ENCODE data around the gene TBXA2R. TPM values are rescaled to one million over a fixed set of nuclear protein-coding genes. Genes with fewer than 3 reads are reported as not detected.
A peak's percentile ranks its signal among the peaks of the same experiment; 100 is the strongest.

TBXA2R gene
- total RNA-seq, 1 donor from 2014 or later = 0.23 TPM

GRCh38 chr19:3548606-3549005 lies 58.1 kb downstream of the TBXA2R start:
- Mint-ChIP-seq H3K4me1 (no peaks in the 10 kb centered on the region), H3K27ac (ENCODE audit: unreplicated experiment) (no peak overlapping the region), H3K9me3 (no peaks in the 10 kb centered on the region), H3K36me3 (ENCODE audit: low read depth) (no peaks in the 10 kb centered on the region), H3K4me3 (peak overlapping the region; percentile 12), H3K27me3 (ENCODE audit: low read depth) (peaks cover 4% of the 10 kb centered on the region)
- DNase-seq (ENCODE audit: low read depth, low spot score) = no peak
- TF ChIP-seq CTCF (conservative IDR thresholded peaks at IDR 0.05) = no peak

DNA sequence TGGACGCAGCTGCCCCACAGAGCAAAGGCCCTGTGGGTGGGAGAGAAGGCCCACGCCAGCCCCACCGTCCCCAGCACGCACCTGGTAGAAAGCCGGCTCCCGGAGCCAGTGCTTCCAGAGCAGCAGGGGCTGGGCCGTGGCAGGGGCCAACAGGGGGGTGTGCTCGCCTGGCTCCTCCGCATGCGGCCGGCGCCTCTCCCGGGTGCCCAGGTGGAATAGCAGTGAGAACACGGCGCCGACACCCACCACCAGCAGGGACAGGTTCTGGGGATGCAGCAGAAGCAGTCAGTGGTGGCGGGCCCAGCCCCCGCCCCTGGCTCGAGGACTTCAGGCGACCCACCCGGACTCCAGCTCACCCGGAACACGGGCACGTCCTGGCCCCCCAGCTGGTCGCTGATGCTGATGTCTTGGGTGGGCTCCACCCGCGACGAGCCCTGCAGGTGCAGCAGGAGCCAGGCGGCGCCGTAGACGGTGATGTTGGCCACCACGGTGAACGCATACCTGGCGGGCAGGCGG lies 58.9 kb downstream of the TBXA2R start:
- DNase-seq (ENCODE audit: low read depth, low spot score) = no peak
- H3K4me3 Mint-ChIP-seq = no peak overlapping the region
- peaks cover 4% of the 10 kb centered on the region for H3K27me3 Mint-ChIP-seq (ENCODE audit: low read depth)
- no peaks in the 10 kb centered on the region for H3K4me1 Mint-ChIP-seq
- H3K36me3 Mint-ChIP-seq (ENCODE audit: low read depth) = no peaks in the 10 kb centered on the region
- no peak for TF ChIP-seq CTCF (conservative IDR thresholded peaks at IDR 0.05)
- H3K27ac Mint-ChIP-seq (ENCODE audit: unreplicated experiment) = no peak overlapping the region
- no peaks in the 10 kb centered on the region for H3K9me3 Mint-ChIP-seq

- H3K4me3 Mint-ChIP-seq = no peak overlapping the region
- no peaks in the 10 kb centered on the region for H3K4me1 Mint-ChIP-seq
- DNase-seq (ENCODE audit: low read depth, low spot score) = no peak
- TF ChIP-seq CTCF (conservative IDR thresholded peaks at IDR 0.05) = peak; percentile 62
- no peaks in the 10 kb centered on the region for H3K9me3 Mint-ChIP-seq
- H3K27ac Mint-ChIP-seq (ENCODE audit: unreplicated experiment) = no peak overlapping the region
- peaks cover 4% of the 10 kb centered on the region for H3K27me3 Mint-ChIP-seq (ENCODE audit: low read depth)
- no peaks in the 10 kb centered on the region for H3K36me3 Mint-ChIP-seq (ENCODE audit: low read depth)
These were observed 59.4 kb downstream of the TBXA2R start for GRCh38 chr19:3547301-3547731.

DNA sequence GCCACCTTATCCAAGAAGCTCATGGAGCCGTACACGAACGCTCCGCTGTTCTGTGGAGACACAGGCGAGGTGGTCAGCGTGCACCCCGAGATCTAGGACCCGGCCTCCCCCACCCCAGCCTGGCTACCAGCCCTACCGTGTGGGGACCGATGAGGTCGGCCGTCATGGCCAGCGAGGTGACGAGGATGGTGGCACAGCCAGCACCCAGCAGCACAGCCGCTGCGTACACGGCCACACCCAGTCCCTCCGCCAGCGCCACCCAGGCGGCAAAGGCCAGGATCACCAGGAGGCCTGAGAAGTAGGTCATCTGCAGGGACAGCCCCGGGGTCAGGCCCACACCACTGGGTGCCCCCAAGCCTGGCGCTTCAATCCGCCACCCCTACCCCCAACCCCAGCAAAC lies 60.6 kb downstream of the TBXA2R start:
- Mint-ChIP-seq H3K27ac (ENCODE audit: unreplicated experiment) (no peak overlapping the region), H3K4me3 (peak overlapping the region; percentile 9), H3K9me3 (no peaks in the 10 kb centered on the region), H3K4me1 (no peaks in the 10 kb centered on the region), H3K36me3 (ENCODE audit: low read depth) (no peaks in the 10 kb centered on the region), H3K27me3 (ENCODE audit: low read depth) (peaks cover 4% of the 10 kb centered on the region)
- no peak for TF ChIP-seq CTCF (conservative IDR thresholded peaks at IDR 0.05)
- DNase-seq (ENCODE audit: low read depth, low spot score) = no peak

GRCh38 chr19:3545669-3546034 lies 61.0 kb downstream of the TBXA2R start:
- Mint-ChIP-seq H3K4me3 (peak overlapping the region; percentile 77), H3K27ac (ENCODE audit: unreplicated experiment) (no peak overlapping the region), H3K4me1 (no peaks in the 10 kb centered on the region), H3K9me3 (no peaks in the 10 kb centered on the region), H3K27me3 (ENCODE audit: low read depth) (peaks cover 4% of the 10 kb centered on the region), H3K36me3 (ENCODE audit: low read depth) (no peaks in the 10 kb centered on the region)
- TF ChIP-seq CTCF (conservative IDR thresholded peaks at IDR 0.05) = no peak
- DNase-seq (ENCODE audit: low read depth, low spot score) = no peak
